Brain pericyte (primary cell): ENCODE results near the gene SLC35D2.
"Not testable (repeated sequence)": the region's sequence is repeated elsewhere in the genome, so short reads cannot be mapped to it uniquely, and the experiment has no call there.

Experiments
- DNase-seq: peaks from one replicate; pipeline ENCODE4 v3.0.0-alpha.2; 2012; ENCODE audit warnings: low read depth, low spot score

SLC35D2 gene

DNA sequence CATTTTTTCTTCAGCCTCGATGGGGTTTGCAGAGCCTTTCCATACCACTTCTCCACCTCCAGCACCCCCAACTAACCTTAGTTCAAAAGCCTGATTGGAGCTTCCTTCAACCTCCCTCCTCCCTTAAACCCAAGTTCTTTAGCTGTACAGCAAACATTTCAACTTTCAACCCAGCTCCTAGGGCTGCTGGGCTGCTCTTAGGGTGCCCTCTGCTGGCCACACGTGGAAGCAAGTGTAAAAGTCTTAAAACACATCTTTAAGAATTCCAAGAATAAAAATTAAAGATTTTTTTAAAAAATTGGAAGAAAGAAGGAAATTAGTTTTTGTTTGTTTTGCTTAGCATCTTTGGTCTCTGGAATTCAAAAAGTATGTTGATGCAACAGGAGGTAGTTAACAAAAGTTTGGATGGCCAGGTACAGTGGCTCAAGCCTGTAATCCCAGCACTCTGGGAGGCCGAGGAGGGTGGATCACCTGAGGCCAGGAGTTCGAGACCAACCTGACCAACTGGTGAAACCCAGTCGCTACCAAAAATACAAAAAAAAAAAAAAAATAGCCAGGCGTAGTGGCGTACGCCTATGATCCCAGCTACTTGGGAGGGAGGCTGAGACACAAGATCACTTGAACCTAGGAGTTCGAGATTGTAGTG is 66.1 kb downstream of the SLC35D2 start:
- peak; percentile 16 for DNase-seq

DNA sequence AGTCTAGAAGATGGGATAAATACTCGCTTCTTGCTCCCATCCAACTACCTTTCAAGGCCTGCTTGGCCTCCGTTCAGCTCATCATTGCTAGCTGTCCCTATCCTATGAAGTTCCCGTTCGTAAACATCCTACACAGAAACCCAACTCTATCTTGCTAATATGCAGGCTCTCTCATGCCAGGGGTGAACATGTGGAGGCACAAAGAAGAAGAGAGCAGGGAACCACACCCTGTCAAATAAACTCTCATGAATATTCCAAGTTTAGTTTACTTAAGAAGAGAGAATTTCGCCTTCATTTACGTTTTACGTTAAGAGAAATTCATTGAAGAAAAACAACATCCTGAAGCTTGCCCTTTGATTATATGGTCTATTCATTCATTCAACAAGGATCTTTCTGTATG is 73.7 kb downstream of the SLC35D2 start:
- no peak for DNase-seq

DNA sequence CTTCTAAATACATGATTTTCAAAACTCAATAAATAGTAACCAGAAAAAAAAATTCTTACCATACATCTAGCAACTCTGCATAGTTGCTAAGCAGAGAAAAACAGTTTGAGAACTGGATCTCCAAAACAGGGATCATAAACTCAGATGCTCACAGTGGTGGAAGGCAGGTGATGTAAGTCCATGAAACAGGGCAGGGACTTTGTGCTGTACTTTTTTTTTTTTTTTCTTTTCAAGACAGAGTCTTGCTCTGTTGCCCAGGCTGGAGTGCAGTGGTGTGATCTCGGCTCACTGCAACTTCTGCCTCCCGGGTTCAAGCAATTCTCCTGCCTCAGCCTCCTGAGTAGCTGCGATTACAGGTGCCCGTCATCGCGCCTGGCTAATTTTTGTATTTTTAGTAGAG is 76.6 kb downstream of the SLC35D2 start:
- not testable (repeated sequence) for DNase-seq

DNA sequence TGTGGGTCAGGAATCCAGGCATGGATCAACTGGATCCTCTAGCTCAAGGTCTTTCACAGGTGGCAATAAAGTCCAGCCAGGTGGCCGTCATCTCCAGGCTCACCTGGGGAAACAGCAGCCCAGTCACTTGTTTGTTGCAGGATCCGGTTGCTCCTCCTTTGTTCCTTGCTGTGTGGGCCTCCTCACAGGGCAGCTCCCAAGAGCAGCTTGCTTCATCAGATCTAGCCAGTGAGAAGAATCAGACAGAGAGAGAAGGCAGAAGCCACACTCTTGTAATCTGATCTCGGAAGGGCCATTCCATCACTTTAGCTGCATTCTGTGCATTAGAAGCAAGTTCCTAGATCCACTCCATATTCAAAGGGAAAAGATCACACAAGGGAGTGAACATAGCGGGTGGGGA is 78.3 kb downstream of the SLC35D2 start:
- no peak for DNase-seq

DNA sequence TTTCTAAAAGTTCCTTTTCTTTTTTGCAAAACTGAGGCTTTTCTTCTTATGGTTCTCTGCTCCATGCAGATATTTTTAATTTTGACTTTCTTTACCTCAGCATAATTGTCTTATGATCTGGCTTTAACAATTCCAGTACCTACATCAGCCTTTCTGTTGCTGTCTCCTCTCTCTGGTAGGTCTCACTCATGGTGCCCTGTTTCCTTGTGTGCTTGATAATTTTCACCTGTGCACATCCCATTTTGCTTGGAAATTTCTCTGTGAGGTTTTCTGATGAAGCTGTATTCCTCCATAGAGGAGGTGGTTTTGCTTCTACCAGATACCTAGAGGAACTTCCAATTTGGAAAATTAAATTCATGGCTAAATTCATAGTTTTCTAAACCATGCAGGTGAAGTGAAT is 79.3 kb downstream of the SLC35D2 start:
- no peak for DNase-seq

DNA sequence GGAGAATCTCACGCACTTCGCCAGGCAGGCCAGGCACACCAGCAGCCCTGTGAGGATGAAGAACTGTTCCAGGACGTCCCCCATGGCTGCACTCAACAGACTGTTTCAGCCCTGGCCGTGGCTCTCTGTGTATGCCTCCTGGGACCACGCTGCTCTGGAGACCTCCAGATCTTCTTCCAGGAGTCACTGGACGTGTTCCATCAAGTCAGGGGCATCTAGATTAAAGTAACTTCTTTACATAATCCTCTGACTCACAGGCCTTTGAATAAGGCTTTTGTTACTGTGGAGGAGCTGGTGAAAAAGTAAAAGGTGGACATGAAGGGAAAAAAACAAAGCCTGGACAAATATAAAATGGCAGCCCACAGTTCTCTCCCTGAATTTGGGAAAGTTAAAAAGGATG is 81.5 kb downstream of the SLC35D2 start, which contains the start of gene HSD17B3:
HSD17B3 (minus strand) TSS at position 156 of the 400 bp plus-strand sequence; CDS start at position 84, 72 bp downstream.
- DNase-seq: no peak

- DNase-seq: peak; percentile 15
Measured at GRCh38 chr9:96299823-96300222, 83.7 kb downstream of the SLC35D2 start.

GRCh38 chr9:96294159-96294545 is 89.4 kb downstream of the SLC35D2 start:
- DNase-seq: no peak

GRCh38 chr9:96293498-96294158 is 89.9 kb downstream of the SLC35D2 start:
- DNase-seq: no peak

DNA sequence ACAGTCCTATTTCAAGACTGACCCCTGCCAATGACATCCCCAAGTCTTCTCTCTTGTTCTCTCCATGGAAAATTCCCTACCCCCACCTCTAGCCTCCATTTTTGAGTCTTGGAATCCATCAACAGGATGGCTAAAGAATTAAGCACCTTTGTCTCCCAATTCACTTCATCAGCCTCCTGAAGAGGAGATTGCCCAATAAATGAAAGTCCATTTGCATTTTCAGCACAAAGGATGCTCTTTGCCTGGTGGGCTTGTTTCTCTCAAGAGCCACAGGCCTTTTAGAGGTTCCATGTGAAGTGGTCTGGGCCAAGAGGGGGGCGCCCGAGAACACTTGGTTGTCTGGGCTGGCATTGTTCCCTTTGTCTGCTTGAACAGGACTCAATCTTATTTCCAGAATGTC is 94.1 kb downstream of the SLC35D2 start:
- DNase-seq: no peak

- DNase-seq: no peak
Measured at GRCh38 chr9:96281641-96282040, 101.9 kb downstream of the SLC35D2 start.

GRCh38 chr9:96279932-96280331 is 103.6 kb downstream of the SLC35D2 start:
- no peak for DNase-seq

DNA sequence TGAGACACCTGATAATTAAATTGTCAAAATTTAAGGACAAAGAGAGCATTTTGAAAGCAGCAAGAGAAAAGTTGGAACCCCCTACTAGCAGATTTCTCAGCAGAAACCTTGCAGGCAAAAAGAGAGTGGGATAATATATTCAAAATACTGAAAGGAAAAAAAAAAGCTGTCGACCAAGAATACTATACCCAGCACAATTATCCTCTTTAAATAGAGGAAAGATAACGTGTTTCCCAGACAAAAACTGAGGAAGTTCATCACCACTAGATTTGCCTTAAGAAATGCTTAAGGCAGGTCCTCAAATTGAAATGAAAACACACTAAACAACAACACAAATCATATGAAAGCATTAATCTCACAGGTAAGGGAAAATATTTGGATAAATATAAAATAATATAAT is 108.6 kb downstream of the SLC35D2 start:
- DNase-seq: no peak
